HFF-Myc (cell line): ENCODE data around the gene FAM13C.
"Not testable (repeated sequence)": the region's sequence is repeated elsewhere in the genome, so short reads cannot be mapped to it uniquely, and the experiment has no call there.

ENCODE experiments used
- DNase-seq: peaks from one replicate; pipeline ENCODE4 v3.0.0-alpha.2; 2011; ENCODE audit warnings: low read depth; ENCODE audit errors: extremely low read depth
- H3K4me3 ChIP-seq: replicated peaks from 2 replicates; pipeline ENCODE4 v1.5.1; 2011; ENCODE audit warnings: low read depth, mild to moderate bottlenecking, control low read depth, low read length
- TF ChIP-seq, protein P1 (sequence below): IDR thresholded peaks from 2 replicates; pipeline ENCODE4 v1.5.1; 2012; ENCODE audit warnings: mild to moderate bottlenecking, low read depth, low read length, control low read depth; ENCODE audit errors: missing control alignments

The FAM13C gene

DNA sequence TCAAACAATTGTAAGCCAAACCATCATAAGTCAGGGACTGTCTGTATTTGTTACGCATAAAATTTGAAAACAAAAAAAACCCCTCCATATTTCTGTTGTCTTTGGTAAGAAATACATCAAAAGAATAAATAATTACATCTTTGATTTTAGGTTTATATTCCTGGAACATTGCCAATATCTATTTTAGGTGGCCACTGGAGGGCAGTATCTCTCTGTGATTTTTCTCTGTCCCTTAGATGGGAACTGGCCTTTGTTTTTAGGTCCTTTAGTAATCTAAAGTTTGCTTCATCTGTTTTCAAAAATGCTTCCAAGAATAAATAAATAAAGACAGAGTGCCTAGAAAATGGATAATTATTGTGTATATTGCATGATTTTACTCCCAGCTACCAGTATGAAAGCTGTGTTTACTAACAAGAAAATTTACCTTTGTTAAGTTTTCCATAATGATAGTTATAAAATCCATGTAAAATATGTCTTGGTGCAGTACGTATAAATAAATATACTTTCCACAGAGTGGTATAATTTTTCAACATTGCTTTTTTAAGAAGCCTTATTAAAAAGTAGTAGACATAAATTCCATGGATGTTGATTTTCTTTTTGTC, 121.7 kb downstream of the FAM13C start:
- DNase-seq, result peak; percentile 24
- TF ChIP-seq, protein P1, sequence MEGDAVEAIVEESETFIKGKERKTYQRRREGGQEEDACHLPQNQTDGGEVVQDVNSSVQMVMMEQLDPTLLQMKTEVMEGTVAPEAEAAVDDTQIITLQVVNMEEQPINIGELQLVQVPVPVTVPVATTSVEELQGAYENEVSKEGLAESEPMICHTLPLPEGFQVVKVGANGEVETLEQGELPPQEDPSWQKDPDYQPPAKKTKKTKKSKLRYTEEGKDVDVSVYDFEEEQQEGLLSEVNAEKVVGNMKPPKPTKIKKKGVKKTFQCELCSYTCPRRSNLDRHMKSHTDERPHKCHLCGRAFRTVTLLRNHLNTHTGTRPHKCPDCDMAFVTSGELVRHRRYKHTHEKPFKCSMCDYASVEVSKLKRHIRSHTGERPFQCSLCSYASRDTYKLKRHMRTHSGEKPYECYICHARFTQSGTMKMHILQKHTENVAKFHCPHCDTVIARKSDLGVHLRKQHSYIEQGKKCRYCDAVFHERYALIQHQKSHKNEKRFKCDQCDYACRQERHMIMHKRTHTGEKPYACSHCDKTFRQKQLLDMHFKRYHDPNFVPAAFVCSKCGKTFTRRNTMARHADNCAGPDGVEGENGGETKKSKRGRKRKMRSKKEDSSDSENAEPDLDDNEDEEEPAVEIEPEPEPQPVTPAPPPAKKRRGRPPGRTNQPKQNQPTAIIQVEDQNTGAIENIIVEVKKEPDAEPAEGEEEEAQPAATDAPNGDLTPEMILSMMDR, result peak; percentile 29
- H3K4me3 ChIP-seq, result no peak overlapping the region

DNA sequence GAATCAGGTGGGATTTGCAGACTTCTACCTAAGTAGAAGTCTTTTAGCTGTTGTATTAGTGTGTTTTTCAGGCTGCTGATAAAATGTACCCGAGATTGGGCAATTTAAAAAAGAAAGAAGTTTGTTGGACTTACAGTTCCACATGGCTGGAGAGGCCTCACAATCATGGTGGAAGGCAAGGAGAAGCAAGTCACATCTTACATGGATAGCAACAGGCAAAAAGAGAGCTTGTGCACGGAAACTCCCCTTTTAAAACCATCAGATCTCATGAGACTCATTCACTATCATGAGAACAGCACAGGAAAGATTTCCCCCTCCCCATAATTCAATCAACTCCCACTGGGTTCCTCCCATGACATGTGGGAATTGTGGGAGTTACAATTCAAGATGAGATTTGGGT, 123.2 kb downstream of the FAM13C start:
- not testable (repeated sequence) for DNase-seq, H3K4me3 ChIP-seq

DNA sequence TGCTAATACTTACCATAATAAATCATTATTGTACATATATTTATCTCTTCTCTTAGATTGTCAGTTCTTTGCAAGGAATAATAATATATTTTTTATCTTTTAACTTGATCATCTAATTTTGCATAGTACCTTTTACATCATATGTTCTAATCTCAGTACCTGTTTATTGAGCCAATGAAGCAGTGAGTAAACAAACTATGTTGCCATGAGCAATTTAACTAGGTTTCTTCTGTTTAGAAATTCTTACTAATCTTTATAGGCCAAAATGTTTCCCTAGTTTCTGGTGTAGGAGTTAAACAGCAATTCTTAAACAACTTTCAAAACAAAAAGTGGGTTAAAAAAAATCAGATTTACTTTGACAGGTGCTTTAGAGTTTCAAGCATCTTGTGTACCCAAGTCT, 124.6 kb downstream of the FAM13C start:
- TF ChIP-seq, protein P1, result no peak
- H3K4me3 ChIP-seq, result no peak overlapping the region
- DNase-seq, result no peak

DNA sequence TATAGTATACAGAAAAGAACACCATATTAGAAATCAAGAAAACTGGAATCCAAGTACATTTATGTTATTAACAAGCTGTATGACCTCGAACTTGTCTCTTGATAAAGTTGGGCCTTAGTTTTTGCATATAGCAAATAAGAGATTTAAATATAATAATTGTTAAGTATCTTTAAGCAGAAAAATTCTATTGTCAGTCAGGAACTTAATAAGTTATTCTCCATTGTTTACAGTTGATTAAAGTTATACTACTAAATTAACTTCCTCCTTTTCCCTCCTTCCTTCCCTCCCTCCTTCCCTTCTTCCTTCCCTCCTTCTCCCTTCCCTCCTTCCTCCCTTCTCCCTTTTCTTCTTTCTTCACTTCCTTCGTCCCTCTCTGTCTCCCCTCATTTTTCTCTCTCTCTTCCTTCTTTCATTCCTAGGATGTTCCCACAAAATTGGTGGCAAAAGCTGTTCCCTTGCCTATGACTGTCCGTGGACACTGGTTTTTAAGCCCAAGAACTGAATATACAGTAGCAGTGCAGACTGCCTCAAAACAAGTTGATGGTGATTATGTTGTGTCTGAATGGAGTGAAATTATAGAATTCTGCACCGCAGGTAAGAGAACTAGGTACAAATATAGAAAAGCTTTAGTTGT, 126.2 kb downstream of the FAM13C start:
- TF ChIP-seq, protein P1, result no peak
- no peak overlapping the region for H3K4me3 ChIP-seq
- DNase-seq, result no peak

DNA sequence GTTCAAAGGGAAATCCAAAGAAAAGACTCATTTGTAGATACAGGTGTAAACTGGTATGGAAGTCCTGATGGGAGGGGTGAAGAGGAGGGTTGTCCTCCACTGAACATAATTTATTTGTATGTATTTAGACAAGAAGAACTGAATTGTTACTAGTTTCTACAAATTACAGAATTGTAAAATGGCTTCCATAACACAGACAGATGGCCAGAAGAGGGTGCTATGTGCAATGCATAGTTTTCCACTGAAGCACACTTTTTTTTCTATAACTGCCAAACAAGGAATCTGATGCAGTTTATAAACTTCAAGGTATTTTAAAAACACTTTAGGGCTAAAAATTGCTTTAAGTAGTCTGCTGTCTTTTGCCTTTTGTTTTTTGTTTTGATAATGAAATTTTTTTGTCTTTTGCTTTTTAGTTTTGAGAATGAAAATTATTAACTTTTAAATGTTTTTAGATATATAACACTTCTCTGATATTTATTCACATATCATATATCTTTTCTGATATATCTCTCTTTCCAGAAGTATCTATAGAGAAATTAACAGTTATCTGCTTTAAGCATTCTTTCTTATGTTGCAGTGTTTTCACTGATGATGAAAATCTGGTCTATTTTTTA, 127.4 kb downstream of the FAM13C start:
- TF ChIP-seq, protein P1, result peak; percentile 63
- peak; percentile 27 for DNase-seq
- no peak overlapping the region for H3K4me3 ChIP-seq

DNA sequence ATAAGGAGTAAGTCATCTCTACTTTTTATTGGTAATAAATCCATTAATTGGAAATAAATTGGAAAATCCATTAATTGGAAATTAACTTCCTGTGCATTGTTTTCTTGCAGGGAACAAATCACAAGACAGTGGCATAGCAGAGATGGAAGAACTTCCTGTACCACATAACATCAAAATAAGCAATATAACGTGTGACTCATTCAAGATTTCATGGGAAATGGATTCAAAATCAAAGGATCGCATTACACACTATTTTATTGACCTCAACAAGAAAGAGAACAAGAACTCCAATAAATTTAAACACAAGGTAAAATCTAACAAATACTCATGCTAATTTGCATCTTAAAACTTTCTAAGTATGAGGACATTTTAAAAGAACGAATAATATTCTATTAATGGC, 128.2 kb downstream of the FAM13C start:
- no peak overlapping the region for H3K4me3 ChIP-seq
- TF ChIP-seq, protein P1, result no peak
- no peak for DNase-seq

DNA sequence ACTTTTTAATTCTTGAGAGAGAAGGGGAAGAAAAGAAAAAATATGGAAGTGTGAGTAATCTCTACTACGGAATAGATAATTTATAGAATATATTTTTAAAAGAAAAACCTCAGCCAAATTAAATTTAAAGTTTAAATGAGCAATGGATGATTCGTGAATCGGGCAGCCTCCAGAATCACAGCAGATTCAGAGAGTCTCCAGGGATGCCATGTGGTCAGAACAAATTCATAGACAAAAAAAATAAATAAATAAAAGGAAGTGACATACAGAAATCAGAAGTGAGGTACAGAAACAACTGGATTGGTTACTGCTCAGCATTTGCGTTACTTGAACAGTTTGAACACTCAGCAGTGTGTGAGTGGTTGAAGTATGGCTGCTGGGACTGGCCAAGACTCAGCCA, 132.9 kb downstream of the FAM13C start:
- TF ChIP-seq, protein P1, result no peak
- DNase-seq, result no peak
- H3K4me3 ChIP-seq, result no peak overlapping the region
